HG03159 (cell line): Measurements from ENCODE around the gene SENP1.

Experiments
- ATAC-seq: cut with Tn5 transposase; IDR thresholded peaks from one replicate; pipeline ENCODE4 v1.9.1; 2021; ENCODE audit warnings: mild to moderate bottlenecking, moderate library complexity; ENCODE audit not compliant: unreplicated experiment

The SENP1 gene

GRCh38 chr12:48037267-48037915 lies 68.5 kb downstream of the SENP1 start:
- no peak for ATAC-seq

- ATAC-seq, result no peak
Observed at GRCh38 chr12:48036818-48037217, 69.1 kb downstream of the SENP1 start.

DNA sequence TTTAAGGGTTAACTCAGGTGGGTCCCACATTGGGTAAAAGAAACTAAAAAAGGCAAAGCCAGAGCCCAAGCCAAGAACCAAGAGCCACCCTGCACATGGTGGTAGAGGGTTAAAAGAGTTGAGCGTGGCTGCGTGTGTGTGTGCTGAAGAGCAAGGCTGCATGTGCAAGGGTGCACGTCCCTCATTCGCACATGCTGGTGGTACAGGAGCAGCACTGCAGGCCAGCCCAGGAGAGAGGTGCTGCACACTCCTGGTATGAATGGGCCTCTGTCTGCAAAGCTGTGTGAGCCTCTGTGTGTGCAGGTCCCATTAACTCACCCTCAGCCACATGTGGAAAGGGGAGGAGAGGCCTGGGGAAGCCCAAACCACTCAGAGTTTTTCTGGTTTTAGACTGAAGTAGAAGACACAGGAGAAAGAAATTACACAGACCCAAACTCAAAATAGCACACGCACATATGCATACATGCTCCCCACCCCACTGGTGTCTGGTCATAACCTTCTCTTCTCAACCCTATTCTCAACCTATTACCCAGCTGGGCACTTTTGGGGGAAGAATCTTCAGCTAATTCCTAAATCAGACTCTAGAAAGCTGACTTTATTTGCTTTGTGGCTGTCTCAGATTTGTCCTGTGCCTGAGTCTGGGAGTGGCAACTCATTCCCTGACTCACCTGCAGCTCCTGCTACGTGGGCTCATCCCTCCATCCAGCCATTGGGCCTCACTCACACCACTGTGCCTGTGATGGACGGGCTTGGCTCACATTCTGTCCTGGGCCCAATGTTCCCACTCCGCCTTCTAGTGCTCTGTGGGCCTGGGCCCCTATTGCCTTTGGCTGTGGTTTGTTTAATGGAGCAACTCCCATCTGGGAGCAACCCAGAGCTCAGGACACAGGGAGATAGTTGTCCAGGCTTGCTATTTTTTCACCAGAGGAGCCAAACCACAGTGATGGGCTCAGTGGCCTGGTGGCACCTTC lies 70.8 kb downstream of the SENP1 start:
- no peak for ATAC-seq

GRCh38 chr12:48033451-48033850 lies 72.4 kb downstream of the SENP1 start:
- ATAC-seq, result no peak

GRCh38 chr12:48032597-48032996 lies 73.3 kb downstream of the SENP1 start:
- no peak for ATAC-seq

DNA sequence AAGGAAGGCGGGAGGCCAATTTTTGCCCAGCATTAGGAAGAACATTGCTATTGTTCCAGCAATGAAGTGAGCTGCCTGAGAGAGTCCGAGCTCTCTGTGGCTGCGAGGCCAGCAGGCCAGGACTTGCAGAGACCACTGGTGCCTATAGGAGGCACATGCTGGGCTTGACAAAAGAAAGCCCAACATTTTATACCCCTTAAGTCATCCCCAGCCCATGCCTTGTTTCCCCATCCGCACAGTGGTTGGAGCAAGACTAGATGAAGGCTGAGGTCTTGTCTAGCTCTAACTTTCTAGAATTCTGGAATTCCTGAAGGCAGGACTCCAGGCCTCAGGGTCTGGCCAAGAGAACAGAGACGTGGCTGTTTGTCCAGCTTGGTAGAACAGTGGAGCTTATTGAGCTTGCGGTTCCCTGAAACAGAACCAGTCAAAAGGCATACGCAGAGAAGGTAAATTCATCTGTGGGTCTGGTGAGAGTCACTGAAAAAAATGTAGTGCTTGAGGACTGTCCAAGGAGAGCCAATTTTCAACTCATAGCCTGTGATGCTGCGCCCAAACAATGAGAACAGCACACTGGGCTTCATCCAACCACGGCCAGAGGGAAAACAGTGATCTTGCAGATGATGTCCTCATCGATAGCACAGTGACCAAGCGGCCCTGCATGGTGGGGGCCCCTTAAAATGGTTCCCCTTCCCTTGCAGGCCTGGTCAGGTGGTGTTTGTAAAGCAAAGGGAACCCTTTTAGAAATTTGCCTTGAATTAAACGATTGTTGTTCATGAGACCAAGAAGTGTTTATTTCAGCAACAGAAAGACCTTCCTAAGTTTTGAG lies 74.5 kb downstream of the SENP1 start:
- no peak for ATAC-seq

DNA sequence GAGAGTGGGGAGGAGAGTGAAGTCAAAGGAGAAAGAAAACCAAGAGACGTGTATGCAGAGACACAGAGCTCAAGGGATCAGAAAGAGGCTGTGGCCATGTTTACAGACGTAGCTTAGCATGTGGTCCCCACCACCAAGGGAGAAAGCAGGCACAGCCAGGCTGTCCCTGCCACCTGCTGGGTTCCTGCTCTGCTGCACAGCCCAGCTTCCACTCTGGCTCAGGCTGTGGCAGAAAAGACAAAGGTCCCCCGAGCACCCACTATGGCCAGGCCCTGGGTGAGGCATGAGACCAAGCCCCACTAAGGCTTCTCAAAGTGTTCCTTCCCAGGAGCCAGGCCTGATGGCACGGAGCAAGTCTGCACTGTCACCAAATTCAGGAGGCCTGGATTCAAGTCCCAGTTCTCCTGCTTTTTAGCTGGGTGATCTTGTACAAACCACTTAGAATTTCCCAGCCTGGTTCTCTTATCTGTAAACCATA lies 75.7 kb downstream of the SENP1 start:
- no peak for ATAC-seq

- ATAC-seq, result no peak
Observed at GRCh38 chr12:48029491-48030172, 76.2 kb downstream of the SENP1 start.

DNA sequence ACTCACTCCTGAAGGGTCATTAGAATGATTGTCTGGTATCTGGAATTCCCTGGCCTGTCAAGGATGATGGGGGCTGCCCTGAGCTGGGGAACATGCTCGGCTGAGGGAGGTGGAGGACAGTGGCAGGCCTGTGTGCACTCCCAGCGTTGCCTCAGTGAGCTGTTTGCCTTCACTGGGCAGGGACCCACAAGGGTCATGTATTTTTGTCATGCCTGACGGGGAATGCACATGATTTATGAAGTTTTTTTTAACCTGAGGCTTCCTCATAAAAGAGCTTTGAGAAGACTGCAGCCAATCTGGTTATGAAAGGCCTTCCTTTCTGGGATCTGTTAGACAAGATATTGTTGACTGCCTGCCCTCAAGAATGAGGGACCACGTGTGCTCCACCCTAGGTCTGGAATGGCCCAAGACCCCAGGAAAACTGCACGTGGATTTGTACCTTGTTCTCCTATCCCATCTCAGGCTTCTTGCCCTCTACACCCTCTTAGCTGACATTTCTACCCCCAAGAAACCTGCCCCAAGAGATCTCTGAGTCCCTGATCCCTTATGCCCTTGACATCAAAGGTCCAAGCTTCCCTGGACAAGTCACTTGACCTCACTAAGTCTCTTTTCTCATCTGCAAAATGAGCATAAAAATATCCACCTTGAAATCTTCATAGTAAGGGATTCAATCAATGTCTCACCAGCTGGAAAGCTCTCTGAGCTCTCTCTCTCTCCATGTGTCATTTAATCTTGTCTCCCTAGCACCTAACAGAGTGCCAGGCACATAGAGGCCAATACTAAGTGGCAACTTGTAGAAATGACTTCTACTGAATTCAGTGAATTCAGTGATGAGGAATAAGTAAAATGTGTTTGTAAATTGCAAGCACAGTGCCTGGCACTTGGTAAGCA lies 77.1 kb downstream of the SENP1 start:
- ATAC-seq, result no peak

- ATAC-seq, result no peak
Observed at GRCh38 chr12:48027183-48028002, 78.5 kb downstream of the SENP1 start.

- no peak for ATAC-seq
Observed at GRCh38 chr12:48026060-48026827, 79.6 kb downstream of the SENP1 start.

DNA sequence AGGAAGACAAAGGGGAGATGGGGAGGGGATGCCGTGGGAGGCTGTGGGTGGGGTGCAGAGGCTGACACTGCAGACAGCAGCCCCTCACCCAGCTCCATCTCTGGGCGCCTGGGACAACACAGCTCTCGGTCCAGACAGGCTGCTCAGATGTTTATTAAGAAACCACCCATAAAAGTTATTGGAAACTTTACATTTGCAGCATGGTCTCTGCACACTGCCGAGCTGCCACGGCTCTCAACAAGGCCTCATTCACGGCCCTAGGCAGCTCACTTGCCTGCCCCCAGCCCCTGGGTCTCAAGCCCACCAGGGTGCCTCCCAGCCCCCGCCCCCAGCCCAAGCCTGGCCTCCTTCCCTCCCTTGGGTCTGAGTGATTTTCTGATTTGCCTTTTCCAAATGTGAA lies 80.6 kb downstream of the SENP1 start:
- no peak for ATAC-seq

DNA sequence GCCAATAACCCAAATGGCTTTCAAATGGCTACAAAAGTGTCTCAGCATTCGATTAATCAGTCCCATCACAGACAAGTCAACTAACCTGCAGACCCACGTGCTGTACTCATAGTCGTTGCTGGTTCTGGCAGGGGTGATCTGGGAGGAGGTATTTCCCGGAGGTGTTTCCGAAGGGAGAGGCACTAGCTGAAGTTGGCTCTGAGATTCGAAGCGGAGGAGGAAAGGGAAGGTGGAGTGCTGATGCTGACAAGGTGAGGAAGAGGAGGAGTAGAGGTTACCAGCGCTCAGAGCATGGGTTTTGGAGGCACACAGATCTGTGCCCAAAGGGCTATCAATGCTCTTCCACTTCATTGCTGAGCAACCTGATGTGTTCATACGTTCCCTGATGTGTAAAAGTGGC lies 81.1 kb downstream of the SENP1 start:
- no peak for ATAC-seq

DNA sequence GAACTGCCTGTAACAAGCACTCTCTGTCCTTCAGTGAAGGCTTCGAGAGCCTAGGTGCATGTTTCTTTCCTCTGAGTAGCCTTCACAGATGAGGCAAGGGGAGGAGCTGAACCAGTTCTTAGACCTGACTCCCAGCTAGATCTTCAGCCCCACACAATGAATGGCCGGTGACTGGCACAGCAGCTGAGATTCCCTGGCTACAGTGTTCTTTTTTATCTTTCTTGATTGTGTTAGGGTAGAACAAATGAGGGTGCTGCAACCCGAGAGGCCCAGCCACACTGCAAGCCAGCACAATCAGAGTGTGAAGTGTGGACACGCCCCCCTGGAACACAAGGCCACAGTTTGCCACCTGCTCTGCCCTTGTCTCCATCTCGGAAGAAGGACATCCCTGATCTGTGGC lies 82.5 kb downstream of the SENP1 start:
- no peak for ATAC-seq

- no peak for ATAC-seq
Observed at GRCh38 chr12:48022676-48023385, 83.0 kb downstream of the SENP1 start.

DNA sequence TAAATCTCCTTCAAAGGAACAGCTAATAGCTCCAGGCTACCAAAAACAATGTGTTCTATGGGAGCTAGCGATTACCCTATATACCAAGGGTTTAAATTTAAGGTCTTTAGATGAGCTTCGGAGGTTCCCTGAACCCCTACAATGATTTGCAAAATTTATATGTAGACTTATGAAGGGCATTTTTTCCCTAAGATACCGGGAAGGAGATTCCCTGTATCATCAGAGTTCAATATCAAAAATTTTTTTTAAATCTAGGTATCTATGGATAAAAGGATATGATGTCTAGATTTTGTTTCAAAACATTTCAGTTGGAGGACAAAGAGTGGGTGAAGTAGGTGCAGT lies 83.7 kb downstream of the SENP1 start:
- ATAC-seq, result no peak

DNA sequence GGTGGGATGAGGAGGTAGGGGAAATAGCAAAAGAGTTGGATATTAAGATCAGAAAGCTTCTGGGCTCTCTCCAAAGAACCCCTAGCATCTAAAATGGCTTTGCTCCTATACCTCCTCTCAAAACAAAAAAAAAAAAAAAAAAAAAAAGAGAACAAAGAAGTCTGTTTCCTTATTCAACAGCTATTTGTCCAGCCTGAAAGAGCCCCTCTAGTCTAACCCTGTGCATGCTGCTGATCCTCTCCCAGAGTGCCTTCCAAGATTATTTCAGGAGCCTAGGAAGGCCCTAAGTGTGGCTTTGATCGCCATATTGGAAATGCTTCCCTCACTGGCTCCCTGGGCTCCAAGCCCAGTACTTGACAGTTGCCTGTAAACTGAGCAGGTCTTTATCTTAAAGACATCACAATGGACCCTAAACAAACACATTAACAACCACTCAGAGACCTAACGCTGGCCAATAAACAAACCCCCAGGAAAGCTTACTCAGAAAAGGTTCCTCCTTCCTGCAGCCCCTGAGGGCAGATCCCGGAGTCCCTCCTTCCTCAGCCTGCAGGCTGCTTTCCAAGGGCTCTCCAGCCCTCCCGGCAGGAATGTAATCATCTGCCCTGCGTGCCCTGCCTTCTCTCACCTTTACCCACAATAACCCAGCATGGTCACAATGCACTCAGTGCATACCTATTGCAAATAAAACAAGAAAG lies 84.2 kb downstream of the SENP1 start:
- no peak for ATAC-seq
